Coronary artery (tissue), 2 donors: ENCODE data around the gene IL16.
"Not testable (repeated sequence)": the region's sequence is repeated elsewhere in the genome, so short reads cannot be mapped to it uniquely, and the experiment has no call there.

Experiments
- DNase-seq: peaks from one replicate; pipeline ENCODE4 v3.0.0-alpha.2; 2017; ENCODE audit warnings: low spot score
- H3K27ac ChIP-seq, 2 donors: fragments of 200-600 bp; sonication (generic); one replicate each; pipeline ENCODE4 v1.5.1; 2016 to 2019
- H3K4me3 ChIP-seq: fragments of 200-600 bp; sonication (generic); 2 replicates; pipeline ENCODE4 v1.5.1; 2016; ENCODE audit warnings: mild to moderate bottlenecking, moderate library complexity
- TF ChIP-seq, protein P1 (sequence below): fragments of 200-600 bp; sonication (generic); IDR thresholded peaks from one replicate; pipeline ENCODE4 v1.5.1; 2019; ENCODE audit warnings: antibody characterized with exemption

Gene IL16

DNA sequence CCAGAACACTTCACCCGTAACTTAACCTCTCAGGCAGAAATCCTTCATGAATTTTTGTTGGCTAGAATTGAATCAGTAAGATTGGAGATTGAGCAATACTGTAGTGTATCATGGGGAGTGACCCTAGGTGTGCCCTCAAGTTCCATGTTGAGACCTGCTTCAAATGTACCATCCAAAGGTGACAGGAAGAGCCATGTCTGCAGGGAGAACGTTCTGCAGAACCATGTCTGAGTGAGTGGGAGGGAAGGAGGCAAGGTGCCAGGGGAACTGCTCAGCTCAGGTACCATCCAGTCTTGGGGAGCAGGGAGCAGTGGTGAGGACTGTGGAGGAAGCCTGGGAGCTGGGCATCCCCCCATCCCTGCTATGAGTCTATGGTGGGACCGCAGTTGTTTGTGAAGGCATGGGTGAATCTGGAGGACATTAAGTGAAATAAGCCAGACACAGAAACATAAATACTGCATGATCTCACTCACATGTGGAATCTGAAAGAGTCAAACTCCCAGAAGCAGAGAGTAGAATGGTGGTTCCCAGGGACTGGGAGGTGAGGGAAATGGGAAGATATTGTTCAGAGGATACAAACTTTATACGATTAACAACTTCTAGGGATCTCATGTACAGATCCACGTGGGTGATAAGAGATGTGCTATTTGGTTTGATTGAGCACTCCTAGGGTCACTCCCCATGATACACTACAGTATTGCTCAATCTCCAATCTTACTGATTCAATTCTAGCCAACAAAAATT, 39.3 kb upstream of the IL16 start:
- TF ChIP-seq, protein P1, sequence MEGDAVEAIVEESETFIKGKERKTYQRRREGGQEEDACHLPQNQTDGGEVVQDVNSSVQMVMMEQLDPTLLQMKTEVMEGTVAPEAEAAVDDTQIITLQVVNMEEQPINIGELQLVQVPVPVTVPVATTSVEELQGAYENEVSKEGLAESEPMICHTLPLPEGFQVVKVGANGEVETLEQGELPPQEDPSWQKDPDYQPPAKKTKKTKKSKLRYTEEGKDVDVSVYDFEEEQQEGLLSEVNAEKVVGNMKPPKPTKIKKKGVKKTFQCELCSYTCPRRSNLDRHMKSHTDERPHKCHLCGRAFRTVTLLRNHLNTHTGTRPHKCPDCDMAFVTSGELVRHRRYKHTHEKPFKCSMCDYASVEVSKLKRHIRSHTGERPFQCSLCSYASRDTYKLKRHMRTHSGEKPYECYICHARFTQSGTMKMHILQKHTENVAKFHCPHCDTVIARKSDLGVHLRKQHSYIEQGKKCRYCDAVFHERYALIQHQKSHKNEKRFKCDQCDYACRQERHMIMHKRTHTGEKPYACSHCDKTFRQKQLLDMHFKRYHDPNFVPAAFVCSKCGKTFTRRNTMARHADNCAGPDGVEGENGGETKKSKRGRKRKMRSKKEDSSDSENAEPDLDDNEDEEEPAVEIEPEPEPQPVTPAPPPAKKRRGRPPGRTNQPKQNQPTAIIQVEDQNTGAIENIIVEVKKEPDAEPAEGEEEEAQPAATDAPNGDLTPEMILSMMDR = no peak
- DNase-seq = no peak
- no peak overlapping the region for H3K4me3 ChIP-seq
- peak overlapping the region in 1 of 2 donors; percentile 36 for H3K27ac ChIP-seq

DNA sequence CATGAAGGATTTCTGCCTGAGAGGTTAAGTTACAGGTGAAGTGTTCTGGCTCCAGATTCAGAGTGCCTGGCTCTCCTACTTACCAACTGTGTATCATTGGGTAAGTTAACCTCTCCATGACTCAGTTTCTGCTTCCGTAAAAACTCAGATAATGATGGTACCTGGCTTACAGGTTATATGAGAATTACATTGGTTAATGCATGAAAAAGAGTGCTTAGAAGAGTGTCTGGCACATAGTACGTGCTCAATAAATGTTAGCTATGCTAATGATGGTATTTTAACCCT, 38.8 kb upstream of the IL16 start:
- Histone ChIP-seq H3K4me3 (no peak overlapping the region), H3K27ac (peak overlapping the region in 1 of 2 donors; percentile 36)
- no peak for DNase-seq
- TF ChIP-seq, protein P1 = no peak

DNA sequence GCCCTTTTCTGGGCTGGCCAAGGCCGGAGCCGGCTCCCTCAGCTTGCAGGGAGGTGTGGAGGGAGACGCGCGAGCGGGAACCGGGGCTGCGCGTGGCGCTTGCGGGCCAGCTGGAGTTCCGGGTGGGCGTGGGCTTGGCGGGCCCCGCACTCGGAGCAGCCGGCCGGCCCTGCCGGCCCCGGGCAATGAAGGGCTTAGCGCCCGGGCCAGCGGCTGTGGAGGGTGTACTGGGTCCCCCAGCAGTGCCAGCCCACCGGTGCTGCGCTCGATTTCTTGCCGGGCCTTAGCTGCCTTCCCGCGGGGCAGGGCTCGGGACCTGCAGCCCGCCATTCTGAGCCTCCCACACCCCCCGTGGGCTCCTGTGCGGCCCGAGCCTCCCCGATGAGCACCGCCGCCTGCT, 38.1 kb upstream of the IL16 start:
- not testable (repeated sequence) for H3K27ac ChIP-seq, DNase-seq, H3K4me3 ChIP-seq

DNA sequence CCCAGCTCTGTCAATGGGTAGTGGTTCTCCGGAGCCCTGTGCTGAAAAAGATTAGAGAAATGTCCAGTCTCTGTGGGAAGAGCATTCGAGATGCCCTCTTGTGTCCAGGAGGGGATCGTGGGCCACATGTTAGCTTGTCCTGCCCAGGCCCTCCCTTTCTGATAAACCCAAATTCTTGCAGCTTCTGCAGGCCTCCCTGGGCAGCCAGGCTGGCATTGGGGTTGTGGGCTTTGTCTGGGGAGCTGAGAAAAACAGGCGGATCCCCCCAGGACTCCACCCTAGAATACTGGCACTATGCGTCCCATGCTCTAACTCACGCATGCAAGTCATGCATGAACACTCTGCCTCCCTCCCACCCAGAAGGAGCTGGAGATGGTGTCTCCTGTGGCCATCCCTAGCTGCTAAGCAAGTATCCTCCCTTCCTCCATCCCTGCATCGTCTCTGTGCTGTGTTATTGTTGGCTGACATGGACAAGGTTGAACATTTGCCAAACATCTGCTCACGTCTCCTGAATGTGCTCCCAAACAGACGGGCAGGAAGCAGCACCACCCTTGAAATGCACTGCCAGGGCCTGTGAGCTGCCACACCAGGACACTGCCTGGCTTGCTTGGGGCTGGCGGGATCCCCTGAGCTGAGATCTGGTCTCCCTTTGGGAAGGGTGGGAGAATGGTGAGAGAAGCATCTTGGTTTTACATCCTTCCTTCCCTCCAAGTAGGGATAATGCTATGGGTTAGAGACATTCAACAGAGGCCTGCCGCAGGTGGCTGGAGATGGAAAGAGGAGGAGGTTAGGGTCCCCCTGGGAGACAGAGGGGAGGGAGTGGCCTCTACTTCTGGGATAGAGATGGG, 36.1 kb upstream of the IL16 start:
- Histone ChIP-seq H3K4me3 (no peak overlapping the region), H3K27ac (peak overlapping the region in 1 of 2 donors; percentile 65)
- no peak for DNase-seq
- TF ChIP-seq, protein P1 = no peak

DNA sequence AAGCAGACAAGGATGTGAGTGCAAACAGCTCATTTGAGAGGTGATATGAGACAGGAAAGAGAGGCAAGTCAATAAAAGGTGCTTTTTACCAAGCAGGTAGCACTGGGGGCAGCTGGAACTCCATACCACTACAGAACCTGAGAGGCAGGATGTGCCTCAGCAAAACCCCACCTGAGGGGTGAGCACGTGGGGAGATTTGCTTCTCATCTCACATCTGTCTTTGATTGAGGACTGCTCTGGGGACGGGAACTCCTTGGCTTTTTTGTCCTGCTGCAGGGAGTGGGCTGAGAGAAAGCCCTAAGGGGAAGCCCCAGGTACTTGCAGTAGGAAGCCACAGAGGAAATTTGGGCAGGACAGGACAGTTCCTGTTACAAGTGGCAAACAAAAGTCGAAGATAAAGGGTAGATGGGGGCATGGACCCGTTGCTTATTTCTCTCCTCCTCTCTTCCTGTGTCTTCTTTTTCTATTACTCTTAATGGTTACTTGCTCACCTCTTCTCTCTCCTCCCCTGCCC, 35.5 kb upstream of the IL16 start:
- H3K27ac ChIP-seq = peak overlapping the region in 1 of 2 donors; percentile 65
- no peak for DNase-seq
- TF ChIP-seq, protein P1 = no peak
- H3K4me3 ChIP-seq = no peak overlapping the region

DNA sequence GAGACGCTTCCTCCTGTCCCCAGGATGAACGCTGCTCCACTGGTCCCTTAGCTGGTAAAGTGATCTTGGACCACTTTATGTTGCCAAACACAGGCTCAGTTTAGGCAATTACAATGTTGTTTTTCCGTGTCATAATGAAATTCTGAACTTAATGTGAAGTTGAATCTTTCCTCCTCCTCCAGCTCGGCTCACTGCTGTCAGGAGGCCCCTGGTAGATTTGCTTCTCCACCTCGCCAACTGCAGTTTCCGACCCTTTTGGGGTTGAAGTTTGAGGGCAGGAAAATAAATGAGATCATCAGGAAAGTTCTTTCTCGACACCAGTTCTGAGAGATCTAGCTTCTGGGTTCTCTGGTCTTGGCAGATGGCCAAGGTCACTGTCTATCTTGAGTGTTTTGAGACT, 34.8 kb upstream of the IL16 start:
- TF ChIP-seq, protein P1 = no peak
- peak overlapping the region in 1 of 2 donors; percentile 65 for H3K27ac ChIP-seq
- no peak overlapping the region for H3K4me3 ChIP-seq
- DNase-seq = no peak

DNA sequence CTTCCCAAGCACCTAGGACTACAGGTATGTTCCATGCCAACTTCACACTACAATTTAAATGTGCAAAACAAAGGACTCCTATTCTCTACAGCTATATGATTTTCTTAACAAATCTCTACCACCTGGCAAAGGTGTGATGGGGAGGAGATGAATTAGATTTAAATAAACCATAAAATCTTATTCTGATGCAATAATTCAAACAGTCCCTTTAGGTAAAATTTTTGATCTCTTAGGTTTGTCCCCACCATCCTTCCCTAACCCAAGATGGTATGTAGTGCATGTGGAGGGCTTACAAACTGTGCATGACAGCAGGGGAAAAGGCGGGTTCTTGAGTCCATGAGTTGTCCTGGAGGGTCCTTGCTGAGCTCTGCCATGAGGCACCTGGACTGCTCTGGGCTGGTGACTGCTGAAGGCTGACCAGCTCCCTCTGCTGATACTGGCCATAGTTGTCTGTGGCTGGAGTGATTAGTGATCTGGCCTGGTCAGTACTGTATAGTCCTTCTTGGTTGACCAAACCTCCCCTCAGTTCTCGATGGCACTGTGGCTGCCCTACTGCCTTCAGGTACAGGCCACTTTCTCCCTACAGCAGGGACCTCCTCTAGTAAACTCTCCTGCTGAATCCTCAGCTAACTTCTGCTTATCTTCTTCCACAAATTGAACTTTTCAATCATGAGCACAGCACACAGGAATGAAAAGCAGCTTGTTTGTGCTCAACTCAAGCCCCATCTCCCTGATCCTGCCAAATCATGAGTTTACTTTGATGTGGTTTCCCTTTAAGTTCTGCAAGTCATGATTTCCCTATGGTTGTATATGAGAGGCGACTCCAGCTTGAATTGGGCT, 32.5 kb upstream of the IL16 start:
- no peak overlapping the region for H3K27ac ChIP-seq
- TF ChIP-seq, protein P1 = no peak
- no peak for DNase-seq
- no peak overlapping the region for H3K4me3 ChIP-seq
